Mesothelial cell of epicardium (in vitro differentiated cells): ENCODE data around the gene LRRC3B. TPM values are rescaled to one million over a fixed set of nuclear protein-coding genes. Genes with fewer than 3 reads are reported as not detected.

Source experiments
- DNase-seq, 2 experiments: peaks; one replicate each; pipeline ENCODE4 v3.0.0; 2021; ENCODE audit warnings: low spot score in 2 of 2; ENCODE audit not compliant: unreplicated experiment in 2 of 2
- H3K27ac Mint-ChIP-seq: 2 replicates; pipeline ENCODE4 v1.8.0; 2021; ENCODE audit warnings: mixed read lengths
- H3K27me3 Mint-ChIP-seq: 2 replicates; pipeline ENCODE4 v1.8.0; 2021; ENCODE audit warnings: low read depth, mixed read lengths
- H3K36me3 Mint-ChIP-seq: 2 replicates; pipeline ENCODE4 v1.8.0; 2021; ENCODE audit warnings: mixed read lengths
- H3K4me1 Mint-ChIP-seq: 2 replicates; pipeline ENCODE4 v1.8.0; 2021; ENCODE audit warnings: mixed read lengths
- H3K4me3 Mint-ChIP-seq: 2 replicates; pipeline ENCODE4 v1.8.0; 2021; ENCODE audit warnings: mild to moderate bottlenecking, moderate library complexity, mixed read lengths
- H3K9me3 Mint-ChIP-seq: 2 replicates; pipeline ENCODE4 v1.8.0; 2021; ENCODE audit warnings: mixed read lengths
- CTCF ChIP-seq: fragments of 200-600 bp; sonication (generic); IDR thresholded peaks from one replicate; pipeline ENCODE4 v1.5.0; 2021; ENCODE audit warnings: antibody characterized with exemption; ENCODE audit not compliant: unreplicated experiment
- total RNA-seq: library from RNA; stranded (reverse); gene quantifications from 3 replicates; pipeline ENCODE4 v1.2.1, GENCODE V29; 2021

LRRC3B gene
- total RNA-seq, 1 donor from 2014 or later = 0.34 TPM

DNA sequence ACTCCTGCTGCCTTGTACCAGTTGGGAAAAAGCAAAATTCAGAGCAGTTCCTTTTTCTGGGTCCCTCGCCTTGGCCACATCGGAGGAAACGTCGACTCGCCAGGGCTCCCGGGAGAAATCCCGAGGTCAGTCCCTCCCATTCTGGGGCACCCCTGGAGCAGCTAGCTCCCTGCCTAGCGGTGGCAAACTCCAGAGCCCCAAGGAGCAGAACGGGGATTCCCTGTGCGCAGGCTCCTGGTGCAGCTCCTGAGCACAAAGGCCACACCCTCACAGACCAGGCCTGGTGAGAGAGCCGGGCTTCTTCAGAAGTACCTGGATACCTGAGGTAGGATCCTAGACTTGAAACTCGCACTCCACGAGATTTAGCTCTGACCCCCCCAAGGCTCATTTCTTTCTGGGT is 2.6 kb downstream of the LRRC3B start:
- Mint-ChIP-seq H3K4me1 (peaks cover 30% of the 10 kb centered on the region), H3K4me3 (no peak overlapping the region), H3K9me3 (no peaks in the 10 kb centered on the region), H3K36me3 (no peaks in the 10 kb centered on the region), H3K27me3 (peaks cover 69% of the 10 kb centered on the region), H3K27ac (no peak overlapping the region)
- no peak for TF ChIP-seq CTCF
- DNase-seq = no peak

DNA sequence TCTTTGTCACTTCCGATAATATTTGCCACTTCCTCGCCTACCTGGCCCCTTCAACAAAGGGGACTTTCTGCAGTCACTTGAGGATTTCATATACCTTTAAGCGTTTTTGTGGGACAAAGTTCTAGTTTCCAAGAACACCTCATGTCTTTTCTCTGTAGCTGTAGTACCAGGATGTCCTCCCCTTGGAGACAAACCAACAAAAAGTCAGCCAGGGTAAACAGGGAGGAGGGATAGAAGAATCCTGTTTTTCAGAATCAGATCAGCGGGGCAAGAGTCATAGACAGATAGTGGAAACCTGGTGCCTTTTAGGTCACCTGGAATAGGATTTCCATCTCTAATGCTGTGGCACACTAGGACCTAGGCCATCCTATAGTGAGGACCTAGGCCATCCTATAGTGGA is 4.5 kb downstream of the LRRC3B start:
- no peaks in the 10 kb centered on the region for H3K9me3 Mint-ChIP-seq
- no peak overlapping the region for H3K27ac Mint-ChIP-seq
- no peak for TF ChIP-seq CTCF
- H3K36me3 Mint-ChIP-seq = no peaks in the 10 kb centered on the region
- DNase-seq = no peak
- H3K4me3 Mint-ChIP-seq = no peak overlapping the region
- H3K4me1 Mint-ChIP-seq = peaks cover 19% of the 10 kb centered on the region
- peaks cover 52% of the 10 kb centered on the region for H3K27me3 Mint-ChIP-seq

DNA sequence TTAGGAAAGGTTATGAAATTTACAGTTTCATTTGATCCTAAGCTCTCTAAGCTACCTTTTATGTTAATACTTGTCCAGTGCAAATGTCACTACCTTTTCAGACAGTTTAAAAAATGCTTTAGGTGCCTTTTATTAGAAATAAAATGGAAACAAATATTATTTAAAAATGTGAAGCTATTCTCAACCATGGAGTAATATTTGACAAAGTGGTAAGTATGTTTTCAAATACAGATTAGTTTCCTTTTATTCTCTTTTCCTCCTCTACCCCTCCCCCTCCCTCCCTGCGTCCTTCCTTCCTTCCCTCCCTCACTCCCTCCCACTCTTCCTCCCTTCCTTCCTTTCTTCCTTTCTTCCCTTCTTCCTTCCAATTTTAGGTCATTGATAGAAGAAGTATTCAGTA is 6.3 kb downstream of the LRRC3B start:
- Mint-ChIP-seq H3K27me3 (peaks cover 36% of the 10 kb centered on the region), H3K9me3 (no peaks in the 10 kb centered on the region), H3K4me1 (peaks cover 4% of the 10 kb centered on the region), H3K36me3 (no peaks in the 10 kb centered on the region), H3K4me3 (no peak overlapping the region), H3K27ac (no peak overlapping the region)
- no peak for TF ChIP-seq CTCF
- no peak for DNase-seq

DNA sequence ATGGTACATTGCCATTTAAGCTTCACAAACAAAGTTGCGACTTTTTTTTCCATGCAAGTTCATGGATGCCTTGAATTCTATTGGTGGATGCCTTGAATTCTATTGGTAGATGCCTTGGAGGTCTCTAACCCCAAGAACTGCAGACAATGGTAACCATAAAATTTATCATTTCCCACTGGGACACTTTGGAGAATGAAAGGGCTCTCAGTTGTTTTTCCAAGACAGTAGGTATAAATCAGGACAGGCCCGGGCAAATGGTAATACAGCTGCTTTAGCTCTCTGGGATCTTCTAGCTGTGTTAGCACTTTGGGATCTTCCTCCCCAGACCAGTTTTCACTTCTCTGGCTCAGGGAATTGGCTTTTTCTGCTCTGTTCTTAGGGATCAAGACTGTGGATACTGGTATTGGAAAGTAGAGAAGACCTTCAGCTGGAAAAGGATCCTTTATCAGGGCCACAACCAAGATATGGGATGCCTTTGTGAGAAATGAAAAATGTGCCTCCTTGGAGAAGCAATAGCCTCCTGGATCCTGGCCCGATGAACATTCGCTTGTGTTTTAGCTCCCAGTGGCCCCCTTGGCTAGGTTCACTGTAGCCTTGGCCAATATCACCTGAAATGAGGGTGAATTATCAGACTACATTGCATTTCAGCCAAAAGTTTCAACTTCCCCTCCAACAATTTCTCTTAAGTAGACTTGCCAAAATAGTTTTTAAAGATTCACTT is 8.3 kb downstream of the LRRC3B start:
- Mint-ChIP-seq H3K4me1 (no peaks in the 10 kb centered on the region), H3K36me3 (no peaks in the 10 kb centered on the region), H3K4me3 (no peak overlapping the region), H3K27ac (no peak overlapping the region), H3K9me3 (no peaks in the 10 kb centered on the region), H3K27me3 (peaks cover 17% of the 10 kb centered on the region)
- no peak for DNase-seq
- no peak for TF ChIP-seq CTCF

- Mint-ChIP-seq H3K27me3 (peaks cover 12% of the 10 kb centered on the region), H3K36me3 (no peaks in the 10 kb centered on the region), H3K27ac (no peak overlapping the region), H3K4me1 (no peaks in the 10 kb centered on the region), H3K9me3 (no peaks in the 10 kb centered on the region), H3K4me3 (no peak overlapping the region)
- TF ChIP-seq CTCF = no peak
- DNase-seq = no peak
Observed at GRCh38 chr3:26631390-26631738, 8.8 kb downstream of the LRRC3B start.

- no peak overlapping the region for H3K4me3 Mint-ChIP-seq
- H3K4me1 Mint-ChIP-seq = no peaks in the 10 kb centered on the region
- H3K27ac Mint-ChIP-seq = no peak overlapping the region
- H3K27me3 Mint-ChIP-seq = no peaks in the 10 kb centered on the region
- no peak for TF ChIP-seq CTCF
- peaks cover 4% of the 10 kb centered on the region for H3K9me3 Mint-ChIP-seq
- no peak for DNase-seq
- no peaks in the 10 kb centered on the region for H3K36me3 Mint-ChIP-seq
Observed at GRCh38 chr3:26634601-26635000, 12.0 kb downstream of the LRRC3B start.
